Sigmoid colon (tissue), 7 donors: Measurements from ENCODE around the gene EFNA5. TPM values are rescaled to one million over a fixed set of nuclear protein-coding genes. Genes with fewer than 3 reads are reported as not detected.

Source experiments
- DNase-seq: peaks from one replicate; pipeline ENCODE4 v3.0.0-alpha.2; 2019
- H3K27ac ChIP-seq, 4 donors: fragments of 200-600 bp; sonication (generic); one replicate each; pipeline ENCODE4 v1.5.1; 2016 to 2019; ENCODE audit warnings: mild to moderate bottlenecking in 1 of 4
- H3K27me3 ChIP-seq, 3 donors: fragments of 200-600 bp; sonication (generic); one replicate each; pipeline ENCODE4 v1.5.1; 2019; ENCODE audit warnings: mild to moderate bottlenecking in 1 of 3
- H3K36me3 ChIP-seq, 4 donors: fragments of 200-600 bp; sonication (generic); one replicate each; pipeline ENCODE4 v1.5.1; 2016 to 2019
- H3K4me1 ChIP-seq, 4 donors: fragments of 200-600 bp; sonication (generic); one replicate each; pipeline ENCODE4 v1.5.1; 2017 to 2019
- H3K4me3 ChIP-seq, 4 donors: fragments of 200-600 bp; sonication (generic); one replicate each; pipeline ENCODE4 v1.5.1; 2017 to 2019; ENCODE audit warnings: mild to moderate bottlenecking in 2 of 4, moderate library complexity in 1 of 4
- H3K9me3 ChIP-seq, 4 donors: fragments of 200-600 bp in 3 of 4; sonication (generic) in 3 of 4; one replicate each; pipeline versions ENCODE4 v1.5.1 to v1.6.1; 2013 to 2019
- EP300 ChIP-seq, 4 donors: sonication (generic); formaldehyde crosslinking; IDR thresholded peaks; one replicate each; pipeline ENCODE4 v1.6.1; 2017; ENCODE audit warnings: antibody characterized with exemption in 4 of 4
- POLR2A ChIP-seq, 2 donors: fragments of 450-650 bp; IDR thresholded peaks; one replicate each; pipeline ENCODE4 v1.6.1; 2016; ENCODE audit warnings: antibody characterized with exemption in 2 of 2, mild to moderate bottlenecking in 2 of 2, moderate library complexity in 2 of 2
- POLR2AphosphoS5 ChIP-seq, 4 donors: sonication (generic); formaldehyde crosslinking; IDR thresholded peaks; one replicate each; pipeline ENCODE4 v1.6.1; 2017; ENCODE audit warnings: antibody characterized with exemption in 4 of 4
- WGBS, 2 donors: extraction: QIAGEN DNeasy Blood & Tissue Kit; methylation state at CpG; one replicate each; pipeline ENCODE4 v1.1.7; 2013; 5-methylcytosine and 5-hydroxymethylcytosine counted together
- intact Hi-C: fragments of 100-400 bp; cut with DNase I; formaldehyde crosslinking; loops from one replicate; pipeline ENCODE4 v1.15.1; 2023
- polyA plus RNA-seq, 3 donors: library from polyadenylated mRNA; stranded (reverse); fragments of 200-250 nt; gene quantifications; one replicate each; pipeline ENCODE4 v1.2.3, GENCODE V29; 2013
- total RNA-seq, 4 donors: library from RNA; depleted of rRNA; stranded (reverse); fragments of >200 nt; gene quantifications; one replicate each; pipeline ENCODE4 v1.1.0, GENCODE V29; 2016
- TF ChIP-seq, protein P1 (sequence below), 4 experiments: fragments of 450-650 bp in 3 of 4; fragments of 200-600 bp in 1 of 4; IDR thresholded peaks; one replicate each; pipeline ENCODE4 v1.5.1; 2016 to 2019; ENCODE audit warnings: antibody characterized with exemption in 4 of 4, mild to moderate bottlenecking in 3 of 4, moderate library complexity in 2 of 4
- donor health status: healthy with polysubstance abuse.
- donor health status: Bipolar disorder and iron deficiency.
- donor health status: healthy.

Gene EFNA5
- total and polyA plus RNA-seq, 7 donors: 0.60 to 10.8 (median 6.8) TPM

DNA sequence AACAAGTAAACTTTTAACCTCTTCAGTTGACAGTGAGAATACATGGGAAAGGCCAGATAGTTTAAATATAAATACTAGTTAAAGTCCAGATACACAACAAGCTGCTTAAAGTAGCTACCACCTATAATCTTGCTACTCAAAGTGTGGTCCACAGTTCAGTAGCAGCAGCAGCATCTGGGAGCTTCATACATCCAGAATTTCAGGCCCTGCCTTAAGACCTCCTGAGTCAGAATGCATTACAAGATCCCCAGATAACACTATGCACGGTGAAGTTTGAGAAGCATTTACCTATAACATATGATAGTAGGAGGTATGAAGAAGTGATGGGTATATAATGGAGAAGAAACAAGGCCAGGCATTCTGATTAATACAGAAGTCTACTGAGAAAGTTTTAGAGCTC, 244.5 kb downstream of the EFNA5 start:
- Histone ChIP-seq H3K4me1 (no peaks in the 10 kb centered on the region), H3K9me3 (no peaks in the 10 kb centered on the region), H3K27me3 (no peaks in the 10 kb centered on the region), H3K36me3 (no peaks in the 10 kb centered on the region), H3K27ac (peak overlapping the region in 2 of 4 donors; percentile 11), H3K4me3 (no peak overlapping the region)
- 0 to 96% methylated on average over 1 of the region's 1 CpG for WGBS, 2 donors
- TF ChIP-seq, protein P1, sequence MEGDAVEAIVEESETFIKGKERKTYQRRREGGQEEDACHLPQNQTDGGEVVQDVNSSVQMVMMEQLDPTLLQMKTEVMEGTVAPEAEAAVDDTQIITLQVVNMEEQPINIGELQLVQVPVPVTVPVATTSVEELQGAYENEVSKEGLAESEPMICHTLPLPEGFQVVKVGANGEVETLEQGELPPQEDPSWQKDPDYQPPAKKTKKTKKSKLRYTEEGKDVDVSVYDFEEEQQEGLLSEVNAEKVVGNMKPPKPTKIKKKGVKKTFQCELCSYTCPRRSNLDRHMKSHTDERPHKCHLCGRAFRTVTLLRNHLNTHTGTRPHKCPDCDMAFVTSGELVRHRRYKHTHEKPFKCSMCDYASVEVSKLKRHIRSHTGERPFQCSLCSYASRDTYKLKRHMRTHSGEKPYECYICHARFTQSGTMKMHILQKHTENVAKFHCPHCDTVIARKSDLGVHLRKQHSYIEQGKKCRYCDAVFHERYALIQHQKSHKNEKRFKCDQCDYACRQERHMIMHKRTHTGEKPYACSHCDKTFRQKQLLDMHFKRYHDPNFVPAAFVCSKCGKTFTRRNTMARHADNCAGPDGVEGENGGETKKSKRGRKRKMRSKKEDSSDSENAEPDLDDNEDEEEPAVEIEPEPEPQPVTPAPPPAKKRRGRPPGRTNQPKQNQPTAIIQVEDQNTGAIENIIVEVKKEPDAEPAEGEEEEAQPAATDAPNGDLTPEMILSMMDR (IDR thresholded peaks at IDR 0.05): no peak
- TF ChIP-seq POLR2A (IDR thresholded peaks at IDR 0.05): no peak
- TF ChIP-seq POLR2AphosphoS5 (IDR thresholded peaks at IDR 0.05): no peak
- no peak for TF ChIP-seq EP300 (IDR thresholded peaks at IDR 0.05)
- intact Hi-C loops: loop anchor here (10.0 kb wide), 1 partner anchor 149 kb away; no protein-coding TSS in a partner anchor
- no peak for DNase-seq

DNA sequence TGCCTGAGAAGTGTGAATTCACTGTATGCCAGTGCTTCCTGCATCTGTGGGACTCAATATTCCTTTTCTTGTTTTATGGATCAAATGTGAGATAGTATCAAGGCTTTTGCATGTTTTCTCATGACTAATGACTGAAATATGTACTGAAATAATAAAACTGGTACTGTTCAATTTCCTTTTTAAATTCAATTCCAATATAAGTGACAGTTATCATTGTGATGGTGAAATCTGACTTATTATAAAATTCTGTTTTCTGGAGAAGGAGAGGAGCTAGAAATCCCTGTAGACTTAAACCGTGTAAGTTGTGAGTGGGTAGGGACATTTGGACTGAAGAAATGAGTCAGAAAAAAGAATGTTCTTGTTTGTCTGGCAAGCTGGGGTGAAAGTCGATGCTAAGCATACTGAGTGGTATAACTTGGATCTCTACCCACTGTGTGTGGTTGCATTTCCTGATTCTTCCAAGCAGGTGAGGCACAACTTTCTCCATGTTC, 245.2 kb downstream of the EFNA5 start:
- Histone ChIP-seq H3K27me3 (no peaks in the 10 kb centered on the region), H3K9me3 (no peaks in the 10 kb centered on the region), H3K4me3 (no peak overlapping the region), H3K36me3 (no peaks in the 10 kb centered on the region), H3K4me1 (no peaks in the 10 kb centered on the region), H3K27ac (peak overlapping the region in 1 of 4 donors; percentile 11)
- DNase-seq: no peak
- WGBS, 2 donors: 75 to 78% methylated on average over 2 of the region's 2 CpGs
- TF ChIP-seq, protein P1 (IDR thresholded peaks at IDR 0.05): no peak
- TF ChIP-seq POLR2AphosphoS5 (IDR thresholded peaks at IDR 0.05): no peak
- no peak for TF ChIP-seq POLR2A (IDR thresholded peaks at IDR 0.05)
- no peak for TF ChIP-seq EP300 (IDR thresholded peaks at IDR 0.05)
- intact Hi-C loops: loop anchor here (10.0 kb wide), 1 partner anchor 149 kb away; no protein-coding TSS in a partner anchor

DNA sequence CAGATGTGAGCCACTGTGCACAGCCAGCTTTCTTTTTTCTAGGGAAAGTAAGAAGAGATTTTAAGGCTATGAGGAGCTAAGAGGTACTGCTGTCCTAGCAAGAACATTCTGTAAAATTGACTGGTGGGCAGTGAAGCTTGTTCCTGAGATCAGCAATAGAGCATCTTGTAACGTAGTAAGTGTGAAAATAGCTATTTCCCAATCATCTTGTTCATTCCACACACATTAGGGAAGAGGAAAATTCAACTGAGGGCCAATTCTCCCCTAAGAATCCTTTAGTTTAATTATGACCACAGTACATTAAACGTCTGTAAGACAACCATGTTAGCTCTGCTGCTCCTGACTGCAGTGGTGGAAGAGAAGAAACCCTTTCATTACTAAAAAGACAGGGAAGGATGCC, 246.2 kb downstream of the EFNA5 start:
- intact Hi-C loops: loop anchor here (10.0 kb wide), 1 partner anchor 150 kb away; no protein-coding TSS in a partner anchor
- Histone ChIP-seq H3K4me3 (no peak overlapping the region), H3K27me3 (no peaks in the 10 kb centered on the region), H3K36me3 (no peaks in the 10 kb centered on the region), H3K9me3 (no peaks in the 10 kb centered on the region), H3K27ac (no peak overlapping the region), H3K4me1 (no peaks in the 10 kb centered on the region)
- WGBS, 2 donors: 82 to 87% methylated on average over 2 of the region's 2 CpGs
- TF ChIP-seq EP300 (IDR thresholded peaks at IDR 0.05): no peak
- TF ChIP-seq POLR2A (IDR thresholded peaks at IDR 0.05): no peak
- no peak for TF ChIP-seq POLR2AphosphoS5 (IDR thresholded peaks at IDR 0.05)
- TF ChIP-seq, protein P1 (IDR thresholded peaks at IDR 0.05): no peak
- DNase-seq: no peak

DNA sequence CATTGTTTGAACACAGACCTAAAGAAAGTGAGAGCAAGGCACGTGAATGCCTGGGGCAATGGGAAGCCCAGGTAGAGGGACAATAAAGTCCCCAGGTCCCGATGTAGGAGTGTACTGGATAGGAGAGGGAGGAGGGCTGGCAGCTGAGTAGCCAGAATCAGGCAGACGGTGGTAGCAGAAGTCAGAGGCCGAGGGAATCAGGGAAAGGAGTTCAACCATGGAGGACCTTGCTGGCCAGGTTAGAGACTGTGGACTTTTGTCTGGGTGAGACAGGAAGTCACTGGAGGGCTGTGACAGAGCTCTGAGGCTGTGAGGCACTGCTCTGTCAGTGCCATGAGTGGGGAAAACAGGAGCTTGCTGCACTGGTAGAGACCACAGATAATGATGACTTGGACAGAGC, 248.2 kb downstream of the EFNA5 start:
- H3K27me3 ChIP-seq: no peaks in the 10 kb centered on the region
- WGBS, 2 donors: 37 to 83% methylated on average over 4 of the region's 4 CpGs
- TF ChIP-seq, protein P1 (IDR thresholded peaks at IDR 0.05): no peak
- TF ChIP-seq POLR2A (IDR thresholded peaks at IDR 0.05): no peak
- no peak for TF ChIP-seq EP300 (IDR thresholded peaks at IDR 0.05)
- TF ChIP-seq POLR2AphosphoS5 (IDR thresholded peaks at IDR 0.05): no peak
- no peak overlapping the region for H3K4me3 ChIP-seq
- no peaks in the 10 kb centered on the region for H3K36me3 ChIP-seq
- DNase-seq: no peak
- no peak overlapping the region for H3K27ac ChIP-seq
- no peaks in the 10 kb centered on the region for H3K9me3 ChIP-seq
- intact Hi-C loops: loop anchor here (10.0 kb wide), 1 partner anchor 152 kb away; no protein-coding TSS in a partner anchor
- peaks cover 0 to 11% (median 10%) of the 10 kb centered on the region in 4 donors for H3K4me1 ChIP-seq

DNA sequence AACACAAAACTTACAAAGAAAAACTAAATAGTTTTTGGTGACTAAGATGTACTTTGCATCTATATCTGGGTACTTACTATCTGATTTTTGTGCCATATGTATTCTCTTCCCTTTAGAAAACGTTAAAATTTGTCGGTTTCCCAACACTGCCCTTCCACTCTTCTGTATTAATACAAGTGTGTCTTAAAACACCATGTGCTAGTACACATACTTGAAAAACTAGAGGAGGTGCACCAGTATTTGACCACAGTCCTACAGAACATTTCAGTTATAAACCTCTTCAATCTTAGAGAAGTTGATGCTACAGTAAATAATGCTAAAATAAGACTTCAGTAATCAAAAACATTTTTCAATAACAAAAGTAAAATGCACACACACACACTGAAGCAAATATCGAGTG, 251.2 kb downstream of the EFNA5 start:
- intact Hi-C loops: loop anchor here (10.0 kb wide), 1 partner anchor 245 kb away; no protein-coding TSS in a partner anchor
- H3K27me3 ChIP-seq: no peaks in the 10 kb centered on the region

More for the DNA sequence above, 251.2 kb downstream of the EFNA5 start:
- DNase-seq: no peak
- WGBS, 2 donors: 91 to 92% methylated on average over 3 of the region's 3 CpGs
- H3K4me1 ChIP-seq: peaks cover 0 to 13% (median 10%) of the 10 kb centered on the region in 4 donors
- H3K4me3 ChIP-seq: no peak overlapping the region
- TF ChIP-seq POLR2AphosphoS5 (IDR thresholded peaks at IDR 0.05) (no peak), EP300 (IDR thresholded peaks at IDR 0.05) (no peak), POLR2A (IDR thresholded peaks at IDR 0.05) (no peak)
- TF ChIP-seq, protein P1 (IDR thresholded peaks at IDR 0.05): no peak
- no peaks in the 10 kb centered on the region for H3K9me3 ChIP-seq
- H3K27ac ChIP-seq: no peak overlapping the region
- H3K36me3 ChIP-seq: no peaks in the 10 kb centered on the region
